AG04449 (cell line): ENCODE results near the gene ITGA5.

Source experiments
- CTCF ChIA-PET: fragments of 350-600 bp; formaldehyde crosslinking; extraction: SDS; loops from one replicate; lab custom pipeline; 2021; ENCODE audit warnings: antibody characterized with exemption; lab: Yijun Ruan, JAX
- POLR2A ChIA-PET: fragments of 400-600, 350-600 bp; formaldehyde crosslinking; extraction: SDS; loops from one replicate; lab custom pipeline; 2020; ENCODE audit warnings: antibody characterized with exemption, inconsistent platforms; lab: Yijun Ruan, JAX
- DNase-seq: peaks from one replicate; pipeline ENCODE4 v3.0.0-alpha.2; 2010; ENCODE audit warnings: low read depth, low spot score
- H3K4me3 ChIP-seq: 2 replicates; pipeline ENCODE4 v1.5.1; 2011; ENCODE audit warnings: low read depth, mild to moderate bottlenecking, control low read depth, low read length
- CTCF ChIP-seq: IDR thresholded peaks from one replicate; pipeline ENCODE4 v1.5.1; 2011; ENCODE audit warnings: mild to moderate bottlenecking, moderate library complexity, low read length, control low read depth, inconsistent platforms; ENCODE audit not compliant: insufficient read depth; ENCODE audit errors: missing control alignments

The ITGA5 gene

DNA sequence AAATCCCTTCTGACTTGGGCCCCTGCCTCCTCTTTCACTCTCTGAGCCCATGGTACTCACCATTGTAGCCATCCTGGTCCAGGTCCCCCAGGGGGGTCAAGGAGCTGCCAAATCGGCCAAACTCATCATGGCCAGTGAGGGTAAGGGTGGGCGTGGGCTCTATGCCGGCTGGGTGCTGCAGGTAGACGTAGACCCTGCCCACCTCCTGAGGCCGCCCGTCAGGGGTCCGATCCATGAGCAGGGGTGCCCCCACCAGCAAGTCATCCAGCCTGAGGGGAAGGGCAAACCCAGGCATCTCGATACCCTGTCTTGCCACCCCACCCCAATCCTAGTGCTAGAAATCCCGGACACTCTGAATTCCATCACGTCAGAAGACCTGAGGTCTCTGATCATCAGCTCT is 14.0 kb downstream of the ITGA5 start:
- no peak overlapping the region for H3K4me3 ChIP-seq
- POLR2A ChIA-PET, result no interaction called here
- no peak for TF ChIP-seq CTCF
- CTCF ChIA-PET, result interaction anchor here (0.9 to 12.3 kb wide), 8 partner anchors 9 to 37 kb away, joined by 3 to 940 read pairs (median 46); partner anchors contain the start of genes ITGA5 and ZNF385A
- no peak for DNase-seq

GRCh38 chr12:54404061-54405004 is 14.7 kb downstream of the ITGA5 start:
- DNase-seq, result no peak
- POLR2A ChIA-PET, result interaction anchor here (0.6 kb wide), 1 partner anchor 11 kb away, joined by 3 read pairs; no protein-coding TSS in a partner anchor
- TF ChIP-seq CTCF, result peak; percentile 76
- CTCF ChIA-PET, result interaction anchor here (0.6 to 12.3 kb wide), 15 partner anchors 8 to 380 kb away, joined by 3 to 940 read pairs (median 4); partner anchors contain the start of genes ITGA5 and ZNF385A
- H3K4me3 ChIP-seq, result no peak overlapping the region

DNA sequence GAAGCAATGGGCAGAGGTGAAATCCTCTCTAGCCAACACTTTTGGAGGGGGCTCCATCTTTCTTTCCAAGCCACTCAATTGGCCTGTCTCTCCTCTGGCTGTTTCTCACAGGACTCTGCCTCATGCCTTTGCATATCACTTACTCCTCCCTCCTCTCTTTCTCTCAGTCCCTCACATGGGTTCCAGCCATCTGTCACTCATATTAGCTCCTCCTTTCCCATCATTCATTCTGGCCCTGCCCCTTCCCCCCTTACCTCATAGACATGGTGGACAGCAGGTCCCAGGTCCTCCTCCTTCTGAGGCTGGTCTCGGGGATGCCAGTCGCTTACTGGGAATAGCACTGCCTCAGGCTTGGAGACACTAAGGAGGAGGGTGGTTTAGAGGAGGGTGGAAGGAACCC is 17.9 kb downstream of the ITGA5 start:
- ChIA-PET POLR2A (interaction anchor here (4.7 kb wide), 1 partner anchor 11 kb away, joined by 35 read pairs; no protein-coding TSS in a partner anchor), CTCF (interaction anchor here (1.5 to 12.3 kb wide), 7 partner anchors 9 to 177 kb away, joined by 3 to 940 read pairs (median 57); partner anchors contain the start of genes ITGA5 and ZNF385A)
- no peak for TF ChIP-seq CTCF
- no peak overlapping the region for H3K4me3 ChIP-seq
- DNase-seq, result no peak

GRCh38 chr12:54398995-54399793 is 19.9 kb downstream of the ITGA5 start:
- POLR2A ChIA-PET, result interaction anchor here (0.9 to 4.7 kb wide), 5 partner anchors 10 to 40 kb away, joined by 3 to 35 read pairs (median 5); partner anchors contain the start of gene ITGA5
- peak; percentile 99 for TF ChIP-seq CTCF
- no peak for DNase-seq
- CTCF ChIA-PET, result interaction anchor here (0.6 to 12.3 kb wide), 33 partner anchors 8 to 308 kb away, joined by 3 to 940 read pairs (median 4); partner anchors contain the start of genes COPZ1, ITGA5 and ZNF385A
- H3K4me3 ChIP-seq, result no peak overlapping the region

DNA sequence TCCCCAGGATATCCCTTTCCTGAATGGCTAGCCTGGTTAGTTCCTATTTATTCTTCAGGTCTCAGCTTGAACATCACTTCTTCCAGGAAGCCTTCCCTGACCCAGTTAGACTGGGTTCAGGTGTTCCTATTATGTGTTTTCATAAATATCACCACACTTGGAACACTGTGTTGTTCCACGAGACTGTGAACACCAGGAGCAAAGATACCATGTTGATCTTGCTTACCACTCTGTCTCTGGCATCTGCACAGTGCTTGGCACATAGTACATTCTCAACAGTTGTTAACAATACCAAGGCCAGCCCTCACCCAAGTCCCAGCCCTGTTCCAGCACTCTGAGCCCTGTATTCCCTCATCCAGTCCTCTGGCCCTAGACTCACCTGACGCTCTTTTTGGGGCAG is 20.8 kb downstream of the ITGA5 start:
- POLR2A ChIA-PET, result interaction anchor here (0.8 kb wide), 1 partner anchor 15 kb away, joined by 3 read pairs; no protein-coding TSS in a partner anchor
- no peak for TF ChIP-seq CTCF
- CTCF ChIA-PET, result interaction anchor here (0.7 to 12.3 kb wide), 9 partner anchors 15 to 64 kb away, joined by 3 to 940 read pairs (median 22); partner anchors contain the start of genes ITGA5 and ZNF385A

More for the DNA sequence above, 20.8 kb downstream of the ITGA5 start:
- no peak overlapping the region for H3K4me3 ChIP-seq
- no peak for DNase-seq
